GM15510 (cell line): ENCODE results near the gene TGFB1.

Experiments used
- POLR2A ChIP-seq: IDR thresholded peaks from 3 replicates; pipeline ENCODE4 v1.6.1; 2011; ENCODE audit warnings: borderline replicate concordance; ENCODE audit not compliant: insufficient read length; ENCODE audit errors: extremely low read depth

The TGFB1 gene

DNA sequence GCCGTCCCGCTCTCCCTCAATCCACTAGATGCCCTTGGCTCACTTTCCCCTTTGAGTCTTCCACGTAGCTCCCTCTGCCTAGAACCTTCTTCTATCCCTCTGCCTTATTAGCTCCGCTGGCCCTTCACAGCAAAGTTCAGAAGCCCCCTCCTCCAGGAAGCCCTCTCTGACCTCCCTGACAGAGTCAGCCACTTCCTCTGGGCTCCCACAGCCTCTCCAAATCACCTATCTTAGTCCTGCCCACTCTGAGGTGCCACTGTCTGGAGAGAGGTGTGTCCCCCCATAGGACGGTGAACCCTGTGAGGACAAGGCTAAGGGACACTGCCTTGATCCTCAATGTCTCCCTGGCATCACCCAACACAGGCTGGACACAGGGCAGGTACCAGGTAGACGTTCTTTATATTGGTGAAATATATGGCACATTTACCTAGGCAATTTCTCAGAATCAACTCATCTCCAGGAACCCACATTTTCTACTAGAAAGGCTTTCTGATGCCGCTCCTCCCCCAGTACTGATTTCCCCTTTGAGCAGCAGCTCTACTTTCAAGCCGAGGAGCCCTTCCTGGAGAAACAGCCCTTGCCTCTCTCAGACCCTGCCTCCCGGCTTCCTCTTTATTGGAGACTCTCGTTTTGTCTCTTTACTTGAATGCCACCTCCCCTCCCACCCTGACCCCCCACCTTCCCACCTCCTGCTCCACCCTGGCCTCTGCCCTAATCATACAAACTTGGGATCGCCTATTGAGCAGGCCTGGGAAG lies 3.4 kb upstream of the TGFB1 start:
- no peak for TF ChIP-seq POLR2A

DNA sequence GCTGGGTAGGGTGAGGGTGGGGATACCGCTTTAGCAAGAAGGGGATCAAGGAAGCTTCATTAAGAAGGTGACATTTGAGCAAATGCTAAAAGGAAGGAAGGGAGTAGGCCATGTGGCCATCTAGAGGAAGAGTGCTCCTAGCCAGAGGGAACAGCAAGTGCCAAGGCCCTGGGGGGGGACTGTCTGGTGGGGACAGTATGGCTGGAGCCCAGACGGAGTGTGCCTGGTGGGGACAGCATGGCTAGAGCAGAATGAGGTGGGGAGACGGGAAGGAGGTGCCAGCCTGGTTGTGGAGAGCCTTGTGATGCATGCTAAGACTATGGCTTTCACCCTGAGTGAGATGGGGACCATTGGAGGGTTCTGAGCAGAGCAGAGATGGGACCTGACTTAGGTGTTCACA lies 2.1 kb upstream of the TGFB1 start:
- no peak for TF ChIP-seq POLR2A

DNA sequence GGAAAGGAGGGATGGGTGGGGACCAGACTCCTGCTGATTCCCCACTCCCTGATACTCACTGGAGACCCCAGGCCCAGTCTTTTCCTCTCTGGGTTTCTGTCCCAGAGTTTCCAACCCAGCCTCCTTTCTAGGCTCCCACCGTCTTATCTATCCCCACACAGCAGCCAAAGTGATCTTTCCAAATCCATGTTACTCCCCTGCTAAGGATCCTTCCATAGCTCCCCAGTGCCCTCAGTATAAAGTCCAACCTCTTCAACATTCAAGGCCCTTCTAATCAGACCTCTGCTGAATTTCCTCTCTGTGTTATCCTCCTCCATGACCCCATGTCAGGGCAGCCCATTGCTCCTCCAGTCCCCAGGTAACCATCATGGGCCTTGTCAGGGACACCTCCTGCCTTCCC lies 1.3 kb upstream of the TGFB1 start:
- TF ChIP-seq POLR2A, result no peak

DNA sequence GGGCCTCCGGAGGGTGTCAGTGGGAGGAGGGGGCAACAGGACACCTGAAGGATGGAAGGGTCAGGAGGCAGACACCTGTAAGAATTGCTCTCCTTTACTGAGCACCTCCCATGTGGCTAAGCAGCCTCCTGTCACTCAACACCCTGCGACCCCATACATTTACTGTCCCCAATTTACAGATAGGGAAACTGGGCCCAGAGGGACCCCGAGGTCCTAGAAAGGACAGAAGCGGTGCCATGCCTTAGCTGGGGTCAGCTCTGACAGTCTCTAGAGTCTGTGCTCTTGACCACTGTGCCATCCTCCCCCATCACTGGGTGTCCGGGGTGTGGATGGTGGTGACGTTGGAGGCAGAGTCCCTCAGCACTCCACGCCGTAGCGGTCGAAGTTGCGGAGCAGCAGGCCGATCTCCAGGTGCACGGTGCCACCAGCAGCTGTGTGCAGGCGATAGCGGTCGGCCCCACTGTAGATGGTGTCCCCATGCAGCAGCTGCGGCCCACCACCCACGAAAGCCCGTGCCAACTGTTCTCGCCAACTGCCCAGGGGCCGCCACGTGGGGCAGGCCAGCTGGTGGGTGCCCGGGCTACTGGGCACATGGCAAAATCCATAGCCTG lies 726 bp upstream of the TGFB1 start:
- TF ChIP-seq POLR2A, result no peak

DNA sequence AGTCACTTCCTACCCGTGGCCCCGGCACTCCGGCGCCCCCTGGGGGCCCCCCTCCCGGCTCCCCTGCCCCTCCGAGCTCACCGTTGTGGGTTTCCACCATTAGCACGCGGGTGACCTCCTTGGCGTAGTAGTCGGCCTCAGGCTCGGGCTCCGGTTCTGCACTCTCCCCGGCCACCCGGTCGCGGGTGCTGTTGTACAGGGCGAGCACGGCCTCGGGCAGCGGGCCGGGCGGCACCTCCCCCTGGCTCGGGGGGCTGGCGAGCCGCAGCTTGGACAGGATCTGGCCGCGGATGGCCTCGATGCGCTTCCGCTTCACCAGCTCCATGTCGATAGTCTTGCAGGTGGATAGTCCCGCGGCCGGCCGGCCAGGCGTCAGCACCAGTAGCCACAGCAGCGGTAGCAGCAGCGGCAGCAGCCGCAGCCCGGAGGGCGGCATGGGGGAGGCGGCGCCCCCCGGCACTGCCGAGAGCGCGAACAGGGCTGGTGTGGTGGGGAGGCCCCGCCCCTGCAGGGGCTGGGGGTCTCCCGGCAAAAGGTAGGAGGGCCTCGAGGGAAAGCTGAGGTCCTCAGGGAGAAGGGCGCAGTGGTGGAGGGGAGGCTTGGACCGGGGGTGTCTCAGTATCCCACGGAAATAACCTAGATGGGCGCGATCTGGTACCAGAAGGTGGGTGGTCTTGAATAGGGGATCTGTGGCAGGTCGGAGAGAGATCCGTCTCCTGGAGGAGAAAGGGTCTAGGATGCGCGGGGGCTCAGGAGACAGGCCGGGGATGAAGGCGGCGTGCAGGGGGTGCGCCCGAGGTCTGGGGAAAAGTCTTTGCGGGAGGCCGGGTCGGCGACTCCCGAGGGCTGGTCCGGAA lies 885 bp downstream of the TGFB1 start:
- TF ChIP-seq POLR2A, result peak; percentile 46

DNA sequence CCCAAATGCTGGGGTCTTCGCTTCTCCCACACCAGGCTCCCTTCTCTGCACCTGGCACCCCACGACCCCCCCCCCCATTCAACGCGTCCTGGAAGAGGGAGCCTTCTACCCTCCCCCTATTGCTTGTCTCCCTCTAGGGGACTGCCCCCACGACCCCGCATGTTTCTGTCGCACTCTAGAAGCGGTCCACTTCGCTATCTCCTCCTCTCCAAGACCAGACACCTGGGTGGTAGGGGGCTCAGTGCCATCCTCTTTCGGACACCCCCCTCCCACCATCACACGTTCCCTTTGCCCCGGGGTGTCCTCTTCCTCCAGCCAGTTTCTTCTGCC lies 1.5 kb downstream of the TGFB1 start:
- TF ChIP-seq POLR2A, result no peak

DNA sequence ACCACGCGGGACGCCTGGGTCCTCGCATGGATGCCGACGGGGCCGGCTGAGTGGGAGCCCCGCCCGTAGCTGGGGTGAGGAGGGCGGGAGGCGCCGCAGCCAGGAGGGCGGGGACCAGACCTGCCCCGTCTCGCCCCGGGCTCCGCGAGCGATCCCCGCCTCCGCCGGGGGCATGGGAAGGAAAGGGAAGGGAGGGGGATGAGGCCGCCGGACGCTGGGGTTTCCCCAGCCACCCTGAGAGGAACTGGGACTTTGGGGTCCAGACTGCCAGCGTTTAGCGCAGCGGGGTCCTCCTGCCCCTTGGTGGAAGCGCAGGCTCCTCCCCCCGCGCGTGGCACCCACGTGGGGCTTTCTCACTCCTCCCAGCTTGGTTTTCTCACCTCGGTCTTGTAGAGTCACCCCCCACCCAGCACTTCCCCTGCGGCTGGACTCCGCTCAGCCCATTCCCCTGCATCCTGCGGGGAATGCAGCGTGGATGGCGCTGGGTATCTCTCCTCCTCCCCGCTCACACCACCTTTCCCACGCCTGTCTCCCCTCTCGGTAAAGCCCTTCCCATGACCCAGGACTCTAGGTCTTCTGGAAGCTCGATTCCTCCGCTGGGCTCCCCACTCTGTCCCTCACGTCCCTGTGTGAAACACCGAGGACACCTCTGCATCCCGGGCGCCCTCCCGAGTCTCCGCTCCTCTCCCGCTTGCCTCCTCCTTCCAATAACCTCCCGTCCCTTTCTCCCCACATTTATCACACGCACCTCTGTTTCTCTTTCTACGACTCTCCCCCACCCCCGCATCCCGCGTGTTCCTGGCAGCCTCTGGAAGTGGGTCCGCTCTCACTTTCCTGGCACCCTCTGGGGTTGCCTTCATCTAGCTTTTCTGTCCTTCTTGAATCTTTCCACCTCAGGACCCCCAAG lies 2.1 kb downstream of the TGFB1 start:
- peak; percentile 51 for TF ChIP-seq POLR2A

DNA sequence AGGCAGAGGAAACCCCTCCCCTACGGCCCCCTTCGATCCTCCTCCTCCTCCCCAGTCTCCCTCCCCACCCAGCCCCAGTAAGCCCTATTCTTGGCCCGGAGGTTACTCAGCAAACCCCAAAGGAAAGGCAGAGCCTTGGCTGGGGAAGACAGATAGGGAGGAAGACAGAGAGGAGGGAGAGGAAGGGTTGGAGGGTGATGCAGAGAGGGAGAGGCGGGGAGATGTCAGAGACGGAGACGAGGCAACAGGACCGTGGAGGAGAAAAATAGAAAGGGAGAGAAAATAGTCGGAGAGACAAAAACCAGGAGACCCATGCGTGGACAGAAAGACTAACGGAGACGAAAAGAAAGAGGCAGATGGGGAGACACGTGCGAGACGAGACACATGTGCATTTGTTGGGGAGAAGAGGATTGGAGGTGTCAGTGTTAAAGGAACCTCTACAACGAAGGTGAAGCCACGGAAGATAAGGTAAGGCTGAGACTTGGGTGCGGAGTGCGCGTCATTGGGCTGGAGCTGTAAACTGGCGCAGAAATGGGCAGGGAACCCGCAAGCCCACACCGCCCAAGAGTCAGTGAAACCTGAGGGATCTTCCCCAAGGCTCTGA lies 2.9 kb downstream of the TGFB1 start:
- TF ChIP-seq POLR2A, result no peak

DNA sequence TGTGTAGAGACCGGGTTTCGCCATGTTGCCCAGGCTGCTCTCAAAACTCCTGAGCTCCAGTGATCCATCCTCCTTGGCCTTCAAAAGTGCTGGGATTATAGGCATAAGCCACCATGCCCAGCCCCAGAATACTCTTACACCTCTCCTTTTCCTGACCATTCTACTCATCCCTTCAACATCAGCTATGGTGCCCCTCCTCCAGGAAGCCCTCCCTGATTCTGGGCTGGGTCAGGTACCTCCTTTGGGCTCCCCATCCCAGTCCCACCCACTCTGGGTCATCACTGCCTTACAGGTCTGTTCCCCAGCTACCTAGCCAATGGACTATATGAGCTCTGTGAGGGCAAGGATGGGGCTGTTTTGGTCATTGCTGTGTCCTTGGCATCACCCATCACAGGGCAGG lies 9.6 kb downstream of the TGFB1 start:
- no peak for TF ChIP-seq POLR2A

DNA sequence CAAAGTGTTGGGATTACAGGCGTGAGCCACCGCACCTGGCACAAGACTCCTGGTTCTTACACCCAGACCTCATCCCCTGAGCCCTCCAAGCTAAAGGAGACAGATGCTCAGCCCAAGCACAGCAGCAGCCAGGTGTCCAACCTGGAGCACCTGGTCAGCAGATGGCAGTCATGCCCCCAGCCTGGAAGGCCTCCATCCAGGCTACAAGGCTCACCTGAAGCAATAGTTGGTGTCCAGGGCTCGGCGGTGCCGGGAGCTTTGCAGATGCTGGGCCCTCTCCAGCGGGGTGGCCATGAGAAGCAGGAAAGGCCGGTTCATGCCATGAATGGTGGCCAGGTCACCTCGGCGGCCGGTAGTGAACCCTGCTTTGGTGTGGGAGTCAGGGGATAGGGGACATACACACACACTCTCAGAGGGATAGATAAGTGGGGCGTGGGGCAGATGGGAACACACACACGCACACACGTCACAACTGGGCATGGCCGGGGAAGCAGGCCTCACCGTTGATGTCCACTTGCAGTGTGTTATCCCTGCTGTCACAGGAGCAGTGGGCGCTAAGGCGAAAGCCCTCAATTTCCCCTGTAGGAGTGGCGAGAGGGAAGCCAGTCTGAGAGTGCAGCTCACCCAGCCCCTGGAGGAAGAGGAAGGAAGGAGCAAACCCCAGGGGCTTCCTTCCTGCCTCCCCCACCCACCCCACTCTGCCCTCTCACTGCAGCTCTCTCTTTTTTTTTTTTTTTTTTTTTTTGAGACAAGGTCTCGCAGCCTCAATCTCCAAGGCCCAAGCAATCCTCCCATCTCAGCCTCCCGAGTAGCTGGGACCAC lies 11.8 kb downstream of the TGFB1 start:
- no peak for TF ChIP-seq POLR2A

DNA sequence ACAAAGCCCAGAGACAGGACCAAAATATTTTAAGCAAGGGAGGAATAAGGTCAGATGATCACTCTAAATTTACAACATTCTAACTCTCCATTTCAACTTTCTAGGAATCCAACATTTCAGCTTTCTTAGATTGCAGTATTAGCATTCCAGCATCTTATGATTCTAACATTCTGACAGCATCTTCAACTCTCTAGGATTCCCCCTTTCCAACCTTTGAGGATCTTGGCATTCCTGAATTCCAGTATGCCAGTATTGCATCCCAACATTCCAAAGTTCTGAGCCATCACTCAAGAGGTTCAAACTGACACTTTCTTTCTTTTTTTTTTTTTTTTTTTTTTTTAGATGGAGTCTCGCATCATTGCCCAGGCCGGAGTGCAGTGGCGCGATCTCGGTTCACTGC lies 13.8 kb downstream of the TGFB1 start:
- TF ChIP-seq POLR2A, result no peak

DNA sequence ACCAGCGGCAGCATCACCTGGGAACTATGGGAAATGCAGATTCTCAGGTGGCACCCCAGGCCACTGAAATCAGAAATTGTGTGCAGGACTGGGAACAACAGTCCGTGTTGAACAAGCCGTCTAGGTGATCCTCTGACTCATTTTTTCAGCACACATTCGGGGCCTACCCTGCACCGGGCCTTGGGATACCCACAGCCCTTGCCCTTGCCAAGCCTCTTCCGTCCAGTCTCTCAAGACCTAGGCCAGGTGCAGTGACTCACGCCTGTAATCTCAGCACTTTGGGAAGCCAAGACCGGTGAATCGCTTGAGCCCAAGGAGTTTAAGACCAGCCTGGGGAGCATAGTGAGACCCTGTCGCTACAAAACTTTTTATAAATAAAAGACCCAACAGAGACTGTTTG lies 18.3 kb downstream of the TGFB1 start:
- TF ChIP-seq POLR2A, result no peak

DNA sequence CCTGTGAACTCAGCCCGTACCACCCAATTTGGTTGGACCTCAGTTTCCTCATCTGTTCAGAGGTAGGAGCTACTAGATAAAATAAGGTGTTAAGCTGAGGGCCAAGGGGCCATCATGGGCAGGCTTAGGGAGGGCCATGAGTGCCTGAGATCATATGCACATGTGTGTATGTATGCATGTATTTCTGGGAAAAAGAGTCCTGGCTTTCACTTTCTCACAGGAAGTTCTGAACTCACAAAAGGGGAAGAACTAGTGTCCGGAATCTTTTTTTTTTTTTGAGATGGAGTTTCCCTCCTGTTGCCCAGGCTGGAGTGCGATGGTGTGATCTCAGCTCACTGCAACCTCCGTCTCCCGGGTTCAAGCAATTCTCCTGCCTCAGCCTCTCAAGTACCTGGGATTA lies 18.9 kb downstream of the TGFB1 start:
- TF ChIP-seq POLR2A, result no peak

DNA sequence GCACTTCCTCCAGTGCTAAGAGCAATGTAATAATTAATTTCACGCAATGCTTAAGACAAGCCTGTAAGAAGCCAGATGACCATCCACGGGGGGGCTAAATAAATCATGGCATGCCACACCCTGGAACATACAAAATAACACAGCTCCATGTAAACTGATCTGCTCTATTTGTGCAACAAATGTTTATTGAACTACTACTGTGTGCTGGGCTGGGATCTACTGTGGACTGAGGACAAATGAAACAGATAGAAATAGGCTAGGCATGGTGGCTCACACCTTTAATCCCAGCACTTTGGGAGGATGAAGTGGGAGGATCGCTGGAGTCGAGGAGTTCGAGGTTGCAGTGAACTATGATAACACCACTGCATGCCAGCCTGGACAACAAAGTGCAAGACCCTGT lies 21.3 kb downstream of the TGFB1 start:
- no peak for TF ChIP-seq POLR2A

DNA sequence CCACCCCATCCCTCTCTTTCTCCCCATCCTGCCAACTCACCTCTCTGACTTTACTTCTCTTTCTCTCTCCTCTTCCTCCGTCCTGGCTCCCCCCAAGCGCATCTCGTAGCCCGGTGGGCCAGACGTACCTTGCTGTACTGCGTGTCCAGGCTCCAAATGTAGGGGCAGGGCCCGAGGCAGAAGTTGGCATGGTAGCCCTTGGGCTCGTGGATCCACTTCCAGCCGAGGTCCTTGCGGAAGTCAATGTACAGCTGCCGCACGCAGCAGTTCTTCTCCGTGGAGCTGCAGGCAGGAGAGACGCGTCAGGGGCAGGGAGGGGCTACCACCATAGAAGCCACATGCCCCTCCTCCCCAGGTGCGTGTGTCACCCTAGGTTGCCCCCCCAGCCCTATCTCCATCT lies 21.7 kb downstream of the TGFB1 start:
- TF ChIP-seq POLR2A, result no peak
